ENCODE data around the gene SCUBE1.

DNA sequence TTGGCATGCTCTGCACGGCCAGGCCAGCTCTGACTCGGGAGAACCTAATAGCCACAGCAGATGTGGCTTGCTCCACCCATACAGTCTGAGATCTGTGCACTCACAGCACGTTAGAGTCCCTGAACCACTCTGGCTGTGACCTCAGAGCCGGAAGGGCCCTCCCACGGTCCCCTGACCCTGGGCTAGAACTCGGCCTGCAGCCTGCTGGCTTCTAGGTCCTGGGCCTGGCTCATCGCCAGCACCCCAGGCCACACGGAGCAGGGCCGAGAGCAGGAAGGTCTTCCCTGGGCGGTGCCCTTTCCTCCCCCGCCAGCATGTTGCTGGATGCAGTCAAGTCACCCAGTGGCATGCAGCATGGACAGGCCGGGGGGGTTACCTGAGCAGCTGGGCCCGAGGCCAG, 120.9 kb downstream of the SCUBE1 start:
- no peak for TF ChIP-seq EP300 (IDR thresholded peaks at IDR 0.05)
- TF ChIP-seq, protein P1, sequence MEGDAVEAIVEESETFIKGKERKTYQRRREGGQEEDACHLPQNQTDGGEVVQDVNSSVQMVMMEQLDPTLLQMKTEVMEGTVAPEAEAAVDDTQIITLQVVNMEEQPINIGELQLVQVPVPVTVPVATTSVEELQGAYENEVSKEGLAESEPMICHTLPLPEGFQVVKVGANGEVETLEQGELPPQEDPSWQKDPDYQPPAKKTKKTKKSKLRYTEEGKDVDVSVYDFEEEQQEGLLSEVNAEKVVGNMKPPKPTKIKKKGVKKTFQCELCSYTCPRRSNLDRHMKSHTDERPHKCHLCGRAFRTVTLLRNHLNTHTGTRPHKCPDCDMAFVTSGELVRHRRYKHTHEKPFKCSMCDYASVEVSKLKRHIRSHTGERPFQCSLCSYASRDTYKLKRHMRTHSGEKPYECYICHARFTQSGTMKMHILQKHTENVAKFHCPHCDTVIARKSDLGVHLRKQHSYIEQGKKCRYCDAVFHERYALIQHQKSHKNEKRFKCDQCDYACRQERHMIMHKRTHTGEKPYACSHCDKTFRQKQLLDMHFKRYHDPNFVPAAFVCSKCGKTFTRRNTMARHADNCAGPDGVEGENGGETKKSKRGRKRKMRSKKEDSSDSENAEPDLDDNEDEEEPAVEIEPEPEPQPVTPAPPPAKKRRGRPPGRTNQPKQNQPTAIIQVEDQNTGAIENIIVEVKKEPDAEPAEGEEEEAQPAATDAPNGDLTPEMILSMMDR (IDR thresholded peaks at IDR 0.05), result no peak
